ENCODE data around the gene UNC5C.

DNA sequence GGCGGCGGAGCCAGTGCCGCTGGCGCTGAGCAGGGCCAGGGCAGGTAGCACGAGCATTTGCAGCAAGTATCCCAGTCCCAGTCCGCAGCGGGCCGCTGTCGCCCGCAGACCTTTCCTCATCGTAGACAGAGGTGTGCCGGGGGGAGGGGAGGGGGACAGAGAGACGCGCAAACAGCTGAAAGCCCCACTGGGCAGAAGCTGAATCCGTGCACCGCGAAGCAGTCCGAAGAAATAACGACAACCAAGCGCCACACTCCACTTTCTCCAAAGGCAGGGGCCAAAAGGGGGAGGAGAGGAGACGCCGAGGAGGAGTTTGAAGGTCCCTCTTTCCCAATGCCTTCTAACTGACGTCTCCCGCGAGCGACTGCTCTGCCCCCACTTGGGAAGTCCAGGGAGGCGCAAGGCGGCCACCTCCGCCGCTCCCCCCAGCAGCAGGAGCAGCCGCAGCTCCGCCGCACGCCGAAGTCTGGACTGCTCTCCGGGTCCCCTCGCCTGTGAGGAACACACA is at the start of gene UNC5C:
- no peak for TF ChIP-seq SUPT20H (IDR thresholded peaks at IDR 0.05; ENCODE audit: borderline replicate concordance, control insufficient read depth, low read depth, low read length)
- TF ChIP-seq POLR2AphosphoS5 (IDR thresholded peaks at IDR 0.05; ENCODE audit: low read length) = no peak
- TF ChIP-seq IKZF2 (IDR thresholded peaks at IDR 0.05) = no peak

All from GM12878 (cell line).